ENCODE results near the gene PHTF2.
"Not testable (repeated sequence)": the region's sequence is repeated elsewhere in the genome, so short reads cannot be mapped to it uniquely, and the experiment has no call there.

Gene PHTF2

GRCh38 chr7:77831953-77832352 is 33.4 kb downstream of the PHTF2 start:
- no peak for DNase-seq

GRCh38 chr7:77833136-77833535 is 34.6 kb downstream of the PHTF2 start:
- DNase-seq, result no peak

GRCh38 chr7:77836425-77836824 is 37.9 kb downstream of the PHTF2 start:
- not testable (repeated sequence) for DNase-seq

GRCh38 chr7:77837275-77837674 is 38.7 kb downstream of the PHTF2 start:
- DNase-seq, result no peak

GRCh38 chr7:77837966-77838365 is 39.4 kb downstream of the PHTF2 start:
- no peak for DNase-seq

GRCh38 chr7:77838929-77839491 is 40.4 kb downstream of the PHTF2 start:
- no peak for DNase-seq

GRCh38 chr7:77839919-77840318 is 41.3 kb downstream of the PHTF2 start:
- DNase-seq, result no peak

- DNase-seq, result no peak
Measured at GRCh38 chr7:77843194-77843593, 44.6 kb downstream of the PHTF2 start.

- no peak for DNase-seq
Measured at GRCh38 chr7:77846317-77847092, 47.9 kb downstream of the PHTF2 start.

- no peak for DNase-seq
Measured at GRCh38 chr7:77855371-77856083, 57.0 kb downstream of the PHTF2 start.

- DNase-seq, result no peak
Measured at GRCh38 chr7:77858278-77858677, 59.7 kb downstream of the PHTF2 start.

GRCh38 chr7:77859343-77859742 is 60.8 kb downstream of the PHTF2 start:
- no peak for DNase-seq

- no peak for DNase-seq
Measured at GRCh38 chr7:77862691-77863090, 64.1 kb downstream of the PHTF2 start.

GRCh38 chr7:77863860-77864259 is 65.3 kb downstream of the PHTF2 start:
- DNase-seq, result no peak

- DNase-seq, result no peak
Measured at GRCh38 chr7:77866370-77866769, 67.8 kb downstream of the PHTF2 start.

- DNase-seq, result no peak
Measured at GRCh38 chr7:77866786-77867536, 68.4 kb downstream of the PHTF2 start.

GRCh38 chr7:77867537-77867865 is 68.9 kb downstream of the PHTF2 start:
- no peak for DNase-seq

- DNase-seq, result not testable (repeated sequence)
Measured at GRCh38 chr7:77872256-77872655, 73.7 kb downstream of the PHTF2 start.

GRCh38 chr7:77873416-77874327 is 75.1 kb downstream of the PHTF2 start:
- not testable (repeated sequence) for DNase-seq

GRCh38 chr7:77877791-77878190 is 79.2 kb downstream of the PHTF2 start:
- DNase-seq, result no peak

- DNase-seq, result no peak
Measured at GRCh38 chr7:77878500-77878899, 79.9 kb downstream of the PHTF2 start.

GRCh38 chr7:77879272-77879671 is 80.7 kb downstream of the PHTF2 start:
- no peak for DNase-seq

Measured in right forelimb (tissue), 1 donor.